ENCODE data around the gene CFAP251.

CFAP251 gene

GRCh38 chr12:122005252-122005776, 86.9 kb downstream of the CFAP251 start:
- FAIRE-seq = no peak

DNA sequence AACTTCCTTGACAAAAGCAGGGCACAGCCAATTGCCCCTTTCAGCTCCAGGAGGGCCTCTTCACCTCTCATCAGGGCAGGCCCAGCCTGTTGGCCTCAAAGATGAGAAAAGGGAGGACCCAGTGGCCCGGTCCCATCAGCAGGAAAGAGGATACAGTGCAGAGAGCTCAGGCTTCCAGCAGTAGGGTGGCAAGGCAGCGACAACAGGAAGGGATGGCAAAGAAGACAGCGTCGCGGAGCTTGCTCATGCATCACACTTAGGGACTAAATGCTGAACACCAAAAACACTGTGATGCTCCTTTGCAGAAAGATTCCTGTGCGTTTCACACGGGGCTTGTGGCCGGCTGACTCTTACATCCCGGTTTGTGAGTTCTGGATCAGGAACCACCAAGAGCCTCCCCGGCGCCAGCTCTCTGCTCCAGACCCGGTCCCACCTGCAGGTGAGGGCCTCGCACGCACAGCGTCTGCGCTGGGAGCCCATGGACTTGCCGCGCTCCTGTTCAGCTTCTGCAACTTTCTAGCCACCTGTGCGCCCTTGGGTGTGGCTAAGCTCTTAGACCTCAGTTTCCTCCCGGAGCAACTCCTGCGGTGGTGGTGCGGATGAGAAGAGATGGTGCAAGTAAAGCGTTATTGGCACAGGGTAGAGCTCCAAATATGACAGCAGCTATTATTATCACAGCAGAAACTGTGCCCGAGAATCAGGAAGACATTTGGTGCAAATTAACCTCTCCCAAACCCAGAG, 88.0 kb downstream of the CFAP251 start:
- no peak for FAIRE-seq

GRCh38 chr12:122009741-122010140, 91.3 kb downstream of the CFAP251 start:
- FAIRE-seq = no peak

DNA sequence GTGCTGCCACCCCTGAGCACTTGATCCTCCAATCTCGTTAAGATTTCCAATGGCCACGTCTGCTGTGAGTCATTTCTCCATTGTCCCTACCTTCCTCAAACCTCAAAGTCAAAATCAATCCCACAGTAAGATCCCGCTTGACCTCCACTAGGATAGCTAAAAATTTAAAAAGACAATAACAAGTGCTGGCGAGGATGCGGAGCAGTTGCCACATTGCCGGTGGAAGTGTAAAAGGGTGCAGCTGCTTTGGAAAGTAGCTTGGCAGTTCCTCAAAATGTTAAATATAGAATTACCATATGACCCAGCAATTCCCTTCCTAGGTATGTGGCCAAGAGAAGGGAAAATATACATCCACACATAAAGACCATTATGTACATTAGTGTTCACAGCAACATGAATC, 93.8 kb downstream of the CFAP251 start:
- no peak for FAIRE-seq

- FAIRE-seq = no peak
Measured at GRCh38 chr12:122013136-122013535, 94.7 kb downstream of the CFAP251 start.

GRCh38 chr12:122013791-122014590, 95.6 kb downstream of the CFAP251 start:
- no peak for FAIRE-seq

DNA sequence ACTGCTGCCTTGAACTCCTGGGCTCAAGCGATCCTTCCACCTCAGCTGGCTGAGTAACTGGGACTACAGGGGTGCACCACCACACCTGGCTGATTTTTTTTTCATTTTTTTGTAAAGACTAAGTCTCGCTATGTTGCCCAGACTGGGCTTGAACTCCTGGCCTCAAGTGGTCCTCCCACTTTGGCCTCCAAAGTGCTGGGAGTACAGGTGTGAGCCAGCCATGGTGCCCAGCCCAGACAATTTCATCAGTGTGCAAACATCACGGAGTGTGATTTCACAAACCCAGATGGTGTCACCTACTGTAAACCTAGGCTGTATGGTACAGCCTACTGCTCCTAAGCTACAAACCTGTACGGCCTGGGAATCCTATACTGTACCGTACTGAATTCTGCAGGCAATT, 96.4 kb downstream of the CFAP251 start:
- no peak for FAIRE-seq

- FAIRE-seq = no peak
Measured at GRCh38 chr12:122018457-122018856, 100.1 kb downstream of the CFAP251 start.

DNA sequence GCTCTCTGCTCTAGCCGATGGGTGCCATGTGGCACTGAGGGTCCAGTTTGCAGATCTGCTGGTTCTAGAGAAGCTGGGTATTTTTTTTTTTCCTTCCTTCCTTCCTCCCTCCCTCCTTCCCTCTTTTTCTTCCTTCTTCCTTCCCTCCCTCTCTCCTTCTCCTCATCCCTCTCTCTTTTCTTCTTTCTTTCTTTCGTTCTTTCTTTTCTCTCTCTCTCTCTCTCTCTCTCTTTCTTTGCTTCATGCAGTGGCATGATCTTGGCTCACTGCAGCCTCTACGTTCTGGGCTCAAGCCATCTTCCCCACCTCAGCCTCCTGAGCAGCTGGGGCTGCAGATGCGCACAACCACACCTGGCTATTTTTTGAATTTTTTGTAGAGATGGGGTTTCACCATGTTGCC, 100.5 kb downstream of the CFAP251 start:
- no peak for FAIRE-seq

- FAIRE-seq = no peak
Measured at GRCh38 chr12:122020795-122021192, 102.4 kb downstream of the CFAP251 start.

GRCh38 chr12:122021193-122021821, 102.9 kb downstream of the CFAP251 start:
- FAIRE-seq = no peak

DNA sequence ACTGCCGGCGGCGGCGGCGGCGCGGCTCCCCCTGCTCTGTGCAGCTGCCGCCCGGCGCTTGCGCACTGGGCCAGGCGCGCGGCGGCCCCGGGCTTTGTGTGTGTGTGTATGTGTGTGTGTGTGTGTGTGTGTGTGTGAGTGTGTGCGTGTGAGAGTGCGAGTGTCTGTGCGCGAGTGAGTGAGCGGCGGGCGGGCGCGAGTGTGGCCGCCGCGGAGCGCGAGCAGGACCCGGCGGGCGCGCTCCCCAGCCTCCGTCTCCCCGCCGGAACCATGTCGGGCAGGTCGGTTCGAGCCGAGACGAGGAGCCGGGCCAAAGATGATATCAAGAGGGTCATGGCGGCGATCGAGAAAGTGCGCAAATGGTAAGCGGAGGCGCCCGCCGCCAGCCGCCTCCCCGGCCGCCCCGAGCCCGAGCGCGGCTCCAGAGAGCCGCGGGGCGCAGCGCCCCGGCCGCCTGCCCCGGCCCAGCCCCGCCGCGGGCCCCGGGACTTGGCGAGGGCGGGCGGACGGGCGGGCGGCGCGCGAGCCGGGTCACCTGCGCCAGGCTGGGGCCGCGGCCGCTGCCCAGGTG, 103.5 kb downstream of the CFAP251 start, which contains the start of gene BCL7A:
TSS of gene BCL7A (plus strand) at position 63 of the 571 bp plus-strand sequence. CDS start at position 271, 208 bp downstream.
- no peak for FAIRE-seq

DNA sequence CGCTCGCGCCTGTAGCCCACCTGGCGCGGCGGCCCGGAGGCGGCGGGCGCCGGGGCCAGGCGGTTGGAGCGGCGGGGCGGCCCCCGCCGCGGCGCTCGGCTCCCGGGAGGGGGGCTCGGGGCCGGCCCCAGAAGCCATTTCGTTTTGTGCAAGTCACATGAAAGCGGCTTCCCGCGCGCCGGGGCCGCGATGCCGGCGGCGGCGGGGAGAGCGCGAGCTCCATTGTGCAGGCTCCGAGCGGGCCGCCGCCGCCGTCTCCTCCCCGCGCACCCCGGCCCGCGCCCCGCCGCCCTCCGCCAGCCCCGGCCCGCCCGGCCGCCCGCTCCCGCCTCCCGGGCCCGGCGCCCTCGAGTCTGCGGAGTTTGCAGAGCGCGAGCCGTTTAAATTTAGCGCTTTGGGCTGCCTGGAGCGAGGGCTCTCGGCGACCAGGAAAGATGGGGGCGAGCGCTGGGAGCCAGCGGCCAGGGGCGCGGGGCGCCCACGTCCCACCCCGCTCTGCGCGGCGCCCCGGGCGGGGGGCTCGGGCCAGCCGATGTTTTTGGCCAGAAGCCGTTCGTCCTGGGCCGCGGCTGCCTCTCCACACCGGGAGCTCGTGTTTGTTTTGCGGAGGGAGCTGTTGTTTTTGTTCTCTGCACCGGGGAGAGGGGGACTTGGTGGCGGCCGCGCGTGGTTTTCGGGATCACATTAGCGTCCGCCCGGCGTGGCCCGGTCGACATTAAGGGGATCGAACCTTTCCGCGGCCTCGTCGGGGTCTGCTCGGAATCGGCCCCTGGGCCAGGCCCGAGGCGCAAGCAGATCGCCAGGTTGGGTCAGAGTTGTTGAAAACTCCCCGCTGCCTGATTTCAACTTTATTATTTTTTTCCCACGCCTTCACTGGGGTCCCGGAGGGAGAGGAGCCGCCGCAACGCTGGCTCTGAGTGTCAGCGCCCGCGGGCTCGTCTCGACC, 104.3 kb downstream of the CFAP251 start:
- FAIRE-seq = no peak

DNA sequence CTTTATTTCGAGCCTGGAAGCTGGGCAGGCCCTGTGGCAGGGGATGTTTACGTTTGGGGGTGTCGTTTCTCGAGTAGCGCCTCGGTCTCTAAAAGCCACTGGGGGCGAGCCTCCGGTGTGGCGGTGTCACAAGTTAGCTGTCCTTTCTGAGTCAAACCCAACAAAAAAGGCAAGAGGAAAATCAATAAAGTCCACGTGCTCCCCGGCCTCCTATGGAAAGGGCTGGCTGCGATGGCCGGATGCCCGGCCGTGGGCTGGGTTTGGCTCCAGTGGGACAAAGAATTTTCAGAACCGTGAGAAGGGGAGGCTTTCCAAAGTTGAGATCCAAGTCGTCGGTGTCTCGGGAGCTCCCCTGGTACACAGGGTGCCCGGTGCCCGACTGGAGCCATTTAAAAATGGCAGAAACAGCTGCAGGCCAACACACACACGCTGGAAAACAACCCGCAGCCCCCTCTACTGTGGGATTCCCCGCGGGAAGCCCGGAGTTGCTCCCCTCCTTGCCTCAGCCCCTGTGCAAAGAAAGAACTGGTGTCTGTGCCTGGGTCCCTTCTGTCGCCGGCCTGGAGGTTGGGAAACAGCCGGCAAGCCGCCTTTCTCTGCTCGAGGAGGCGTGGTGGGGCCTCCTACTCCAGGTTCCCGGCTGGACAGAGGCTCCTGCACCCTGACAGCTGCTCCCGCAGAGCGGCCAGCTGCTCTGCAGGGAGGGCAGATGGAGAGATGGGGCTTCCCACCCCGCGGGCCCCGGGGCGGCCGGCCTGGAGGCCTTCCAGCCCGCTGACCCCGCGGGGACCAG, 105.1 kb downstream of the CFAP251 start:
- FAIRE-seq = no peak

DNA sequence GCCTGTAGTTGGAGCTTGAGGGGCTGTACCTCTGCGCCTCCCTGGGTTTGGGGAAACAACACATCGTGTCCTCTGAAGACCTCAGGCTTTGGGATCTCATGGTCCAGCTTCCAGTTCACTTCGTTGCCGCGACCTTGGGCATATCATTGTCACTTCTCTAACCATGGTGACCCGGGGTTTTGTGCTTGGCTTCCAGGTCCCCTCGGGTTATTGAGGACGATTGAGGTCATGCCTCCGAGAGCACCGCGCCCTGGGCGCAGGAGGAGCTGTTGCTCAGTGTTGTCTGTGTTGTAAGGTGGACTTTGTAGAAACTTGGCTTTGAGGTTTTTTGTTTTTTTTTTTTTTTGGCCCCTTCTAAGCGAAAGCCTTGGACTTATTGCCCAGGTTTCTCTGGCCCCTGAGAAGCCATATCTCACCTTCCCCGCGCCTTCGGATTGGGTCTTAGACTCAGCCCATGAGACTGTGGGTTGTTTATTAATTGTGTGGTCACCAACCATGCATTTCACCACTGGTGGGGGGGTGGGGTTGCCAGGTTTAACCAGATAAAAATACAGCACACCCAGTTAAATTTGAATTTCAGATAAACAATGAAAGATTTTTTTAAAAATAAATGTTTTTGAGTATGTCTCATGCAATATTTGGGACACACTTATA, 105.9 kb downstream of the CFAP251 start:
- no peak for FAIRE-seq

DNA sequence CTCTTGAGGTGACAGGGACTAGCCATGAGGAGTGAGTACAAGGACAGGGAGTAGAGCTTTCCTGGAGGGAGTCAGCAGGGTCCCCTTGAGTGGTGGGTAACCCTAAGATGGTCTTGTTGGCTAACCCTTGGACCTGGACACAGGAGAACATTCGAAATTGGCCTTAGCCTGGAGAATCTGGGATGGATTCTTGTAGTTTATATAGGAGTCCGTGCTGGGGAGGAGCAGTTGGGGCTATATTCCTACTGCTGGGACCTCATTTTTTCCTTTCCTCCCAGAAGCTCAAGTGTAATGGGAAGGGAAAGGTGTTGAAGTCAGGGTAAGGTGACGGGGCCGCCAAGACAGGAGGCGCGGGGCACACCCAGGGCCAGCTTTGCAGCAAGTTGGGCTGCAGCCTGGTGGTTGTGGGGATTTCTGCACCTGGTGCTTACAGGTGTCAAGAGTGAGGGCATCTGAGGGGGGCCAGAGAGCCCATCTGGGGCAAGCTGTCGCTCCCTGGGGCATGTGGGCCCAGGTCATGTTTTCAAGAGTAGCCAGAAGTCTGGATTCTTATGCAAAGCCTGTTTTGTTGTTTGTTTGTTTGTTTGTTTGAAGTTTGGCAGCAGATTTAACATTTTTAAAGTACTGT, 108.4 kb downstream of the CFAP251 start:
- no peak for FAIRE-seq

DNA sequence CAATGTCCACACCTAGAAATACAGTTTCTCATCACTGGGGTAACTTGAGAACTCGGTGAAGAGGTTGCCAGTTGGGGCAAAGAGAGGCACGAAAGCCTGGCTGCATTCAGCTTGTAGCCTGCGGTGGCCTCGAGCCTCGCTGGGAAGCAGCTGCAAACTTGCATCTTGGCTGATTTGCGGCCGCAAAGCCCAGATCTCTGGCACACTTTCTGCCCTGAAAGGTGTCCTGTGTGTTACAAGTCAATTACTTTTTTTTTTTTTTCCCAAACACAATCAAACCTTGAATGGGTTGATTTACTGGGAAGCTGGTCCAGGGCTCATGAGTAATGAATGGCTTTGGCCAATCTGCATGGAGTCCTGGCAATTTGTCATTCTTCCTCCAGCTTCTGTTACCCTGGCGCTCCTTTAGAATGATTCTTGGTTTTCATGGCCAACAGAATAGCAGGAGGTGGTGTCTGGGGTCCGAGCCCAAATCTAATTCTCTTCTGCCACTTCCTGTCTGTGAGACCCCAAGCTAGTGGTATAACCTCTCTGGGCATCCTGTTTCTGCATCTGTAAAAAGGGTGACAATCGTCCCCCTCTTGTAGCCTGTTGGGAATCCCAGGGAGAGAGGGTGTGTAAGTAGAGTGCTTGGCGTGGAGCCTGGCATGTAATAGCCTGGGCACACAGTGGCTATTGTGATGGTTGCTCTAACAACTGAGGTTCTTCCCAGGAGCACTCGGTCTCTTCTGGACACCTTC, 109.9 kb downstream of the CFAP251 start:
- no peak for FAIRE-seq

- FAIRE-seq = no peak
Measured at GRCh38 chr12:122028905-122029560, 110.6 kb downstream of the CFAP251 start.
